DND-41 (cell line): ENCODE results near the gene SMIM5.

Experiments used
- ATAC-seq: fragments of 200-7000 bp; cut with Tn5 transposase; 3 replicates; pipeline ENCODE4 v1.9.1; 2021; ENCODE audit warnings: low read depth; ENCODE audit not compliant: insufficient read depth
- DNase-seq: peaks from one replicate; pipeline ENCODE4 v3.0.0-alpha.2; 2020
- H2AFZ ChIP-seq: 2 replicates; pipeline ENCODE4 v1.6.0; 2012; ENCODE audit warnings: low read depth, low read length
- H3K27ac ChIP-seq: 2 replicates; pipeline ENCODE4 v1.5.1; 2012; ENCODE audit warnings: low read length, inconsistent platforms
- H3K27me3 ChIP-seq: fragments of 200-600 bp; sonication (generic); 2 replicates; pipeline ENCODE4 v1.6.0; 2012; ENCODE audit warnings: low read length, mild to moderate bottlenecking, inconsistent platforms; ENCODE audit not compliant: insufficient read depth, poor library complexity
- H3K36me3 ChIP-seq: 2 replicates; pipeline ENCODE4 v1.5.1; 2012; ENCODE audit warnings: low read length, inconsistent platforms; ENCODE audit not compliant: insufficient read depth
- H3K4me1 ChIP-seq: 2 replicates; pipeline ENCODE4 v1.5.1; 2012; ENCODE audit warnings: mild to moderate bottlenecking, low read length; ENCODE audit not compliant: insufficient read depth
- H3K4me2 ChIP-seq: 2 replicates; pipeline ENCODE4 v1.6.0; 2012; ENCODE audit warnings: mild to moderate bottlenecking, moderate library complexity, low read length, inconsistent platforms; ENCODE audit not compliant: insufficient read depth
- H3K4me3 ChIP-seq, 2 experiments: fragments of 200-600 bp in 1 of 2; shearing (Covaris generic) in 1 of 2; 2 replicates each; pipeline ENCODE4 v1.5.1; 2012 to 2016; ENCODE audit warnings: inconsistent platforms in 2 of 2, low read length in 2 of 2, mild to moderate bottlenecking in 2 of 2, low read depth in 1 of 2, moderate library complexity in 1 of 2
- H3K79me2 ChIP-seq: 2 replicates; pipeline ENCODE4 v1.6.0; 2012; ENCODE audit warnings: low read length, inconsistent platforms; ENCODE audit not compliant: insufficient read depth
- H3K9ac ChIP-seq: 2 replicates; pipeline ENCODE4 v1.6.0; 2012; ENCODE audit warnings: low read depth, mild to moderate bottlenecking, inconsistent platforms, low read length, moderate library complexity
- H3K9me3 ChIP-seq: 2 replicates; pipeline ENCODE4 v1.5.1; 2012; ENCODE audit warnings: low read length, moderate library complexity, mild to moderate bottlenecking, inconsistent platforms; ENCODE audit not compliant: insufficient read depth, severe bottlenecking
- H4K20me1 ChIP-seq: 2 replicates; pipeline ENCODE4 v1.6.0; 2012; ENCODE audit warnings: low read length; ENCODE audit not compliant: insufficient read depth
- CTCF ChIP-seq: IDR thresholded peaks from 2 replicates; pipeline ENCODE4 v1.5.1; 2012; ENCODE audit warnings: borderline replicate concordance, low read length, moderate library complexity, mild to moderate bottlenecking; ENCODE audit not compliant: poor library complexity, severe bottlenecking; ENCODE audit errors: extremely low read depth
- EZH2 ChIP-seq: IDR thresholded peaks from 3 replicates; pipeline ENCODE4 v1.6.1; 2012; ENCODE audit warnings: borderline replicate concordance, low read depth, mild to moderate bottlenecking, moderate library complexity, low read length, inconsistent platforms; ENCODE audit not compliant: severe bottlenecking

Gene SMIM5

GRCh38 chr17:75635610-75636202 lies 2.5 kb downstream of the SMIM5 start:
- Histone ChIP-seq H3K27ac (no peak overlapping the region), H3K36me3 (peaks cover 13% of the 10 kb centered on the region), H3K4me3 (no peak overlapping the region), H3K27me3 (no peaks in the 10 kb centered on the region), H4K20me1 (peaks cover 25% of the 10 kb centered on the region), H3K79me2 (no peaks in the 10 kb centered on the region), H3K9ac (no peak overlapping the region), H2AFZ (no peak overlapping the region), H3K4me1 (peaks cover 12% of the 10 kb centered on the region), H3K9me3 (no peaks in the 10 kb centered on the region), H3K4me2 (no peak overlapping the region)
- no peak for TF ChIP-seq CTCF
- no peak for TF ChIP-seq EZH2
- ATAC-seq (no peak), DNase-seq (no peak)

GRCh38 chr17:75636381-75637142 lies 3.3 kb downstream of the SMIM5 start:
- DNase-seq (no peak), ATAC-seq (no peak)
- H3K4me3 ChIP-seq, result no peak overlapping the region
- H3K9me3 ChIP-seq, result no peaks in the 10 kb centered on the region
- H3K9ac ChIP-seq, result no peak overlapping the region
- no peaks in the 10 kb centered on the region for H3K27me3 ChIP-seq
- peaks cover 12% of the 10 kb centered on the region for H3K4me1 ChIP-seq
- peaks cover 25% of the 10 kb centered on the region for H4K20me1 ChIP-seq
- peaks cover 9% of the 10 kb centered on the region for H3K36me3 ChIP-seq
- no peaks in the 10 kb centered on the region for H3K79me2 ChIP-seq
- H3K27ac ChIP-seq, result no peak overlapping the region
- no peak for TF ChIP-seq EZH2
- no peak for TF ChIP-seq CTCF
- H3K4me2 ChIP-seq, result no peak overlapping the region
- no peak overlapping the region for H2AFZ ChIP-seq

- H3K4me3 ChIP-seq, result no peak overlapping the region
- H4K20me1 ChIP-seq, result peaks cover 22% of the 10 kb centered on the region
- DNase-seq (no peak), ATAC-seq (no peak)
- TF ChIP-seq CTCF (no peak), EZH2 (no peak)
- H3K36me3 ChIP-seq, result peaks cover 6% of the 10 kb centered on the region
- H3K27me3 ChIP-seq, result no peaks in the 10 kb centered on the region
- H3K9me3 ChIP-seq, result no peaks in the 10 kb centered on the region
- no peak overlapping the region for H3K4me2 ChIP-seq
- H3K27ac ChIP-seq, result no peak overlapping the region
- H3K4me1 ChIP-seq, result peaks cover 12% of the 10 kb centered on the region
- no peak overlapping the region for H3K9ac ChIP-seq
- no peaks in the 10 kb centered on the region for H3K79me2 ChIP-seq
- H2AFZ ChIP-seq, result no peak overlapping the region
Observed at GRCh38 chr17:75637143-75637538, 3.9 kb downstream of the SMIM5 start.
